Glomerular endothelial cell (primary cell): ENCODE results near the gene TSPAN9. TPM values are rescaled to one million over a fixed set of nuclear protein-coding genes. Genes with fewer than 3 reads are reported as not detected.

Source experiments
- DNase-seq: peaks from one replicate; pipeline ENCODE4 v3.0.0-alpha.2; 2011; ENCODE audit warnings: low read depth, low spot score; ENCODE audit errors: extremely low read depth
- total RNA-seq: library from RNA; depleted of rRNA; stranded (reverse); fragments of >200 nt; gene quantifications from 2 replicates; pipeline ENCODE4 v1.2.3, GENCODE V29; 2015

Gene TSPAN9
- total RNA-seq, 1 donor from 2014 or later = 65.5 TPM

- no peak for DNase-seq
These were observed 60.1 kb downstream of the TSPAN9 start for GRCh38 chr12:3137268-3137781.

- DNase-seq = no peak
These were observed 60.8 kb downstream of the TSPAN9 start for GRCh38 chr12:3137814-3138445.

GRCh38 chr12:3138941-3139511, 61.8 kb downstream of the TSPAN9 start:
- DNase-seq = no peak

- DNase-seq = no peak
These were observed 62.6 kb downstream of the TSPAN9 start for GRCh38 chr12:3139760-3140159.

- no peak for DNase-seq
These were observed 63.1 kb downstream of the TSPAN9 start for GRCh38 chr12:3140284-3140683.

GRCh38 chr12:3141339-3142321, 64.5 kb downstream of the TSPAN9 start:
- DNase-seq = no peak

GRCh38 chr12:3142386-3142785, 65.2 kb downstream of the TSPAN9 start:
- DNase-seq = no peak

- DNase-seq = no peak
These were observed 67.3 kb downstream of the TSPAN9 start for GRCh38 chr12:3144495-3144894.

GRCh38 chr12:3145033-3145432, 67.9 kb downstream of the TSPAN9 start:
- DNase-seq = no peak

GRCh38 chr12:3145546-3146310, 68.5 kb downstream of the TSPAN9 start:
- DNase-seq = no peak

- no peak for DNase-seq
These were observed 70.1 kb downstream of the TSPAN9 start for GRCh38 chr12:3147260-3147659.

- DNase-seq = no peak
These were observed 71.3 kb downstream of the TSPAN9 start for GRCh38 chr12:3148366-3149000.

- DNase-seq = no peak
These were observed 72.5 kb downstream of the TSPAN9 start for GRCh38 chr12:3149515-3150307.

GRCh38 chr12:3150308-3150670, 73.1 kb downstream of the TSPAN9 start:
- no peak for DNase-seq

GRCh38 chr12:3150931-3151835, 74.0 kb downstream of the TSPAN9 start:
- no peak for DNase-seq

GRCh38 chr12:3152011-3152511, 74.9 kb downstream of the TSPAN9 start:
- DNase-seq = no peak

GRCh38 chr12:3152892-3153291, 75.7 kb downstream of the TSPAN9 start:
- DNase-seq = no peak

GRCh38 chr12:3154006-3154405, 76.8 kb downstream of the TSPAN9 start:
- DNase-seq = no peak
